GM12872 (cell line): ENCODE data around the gene WWC1.

Source experiments
- CTCF ChIP-seq: IDR thresholded peaks from 3 replicates; pipeline ENCODE4 v1.5.1; 2011; ENCODE audit warnings: low read depth, mild to moderate bottlenecking, low read length, moderate library complexity; ENCODE audit not compliant: insufficient read depth

WWC1 gene

GRCh38 chr5:168469816-168470215 is 178.4 kb downstream of the WWC1 start:
- TF ChIP-seq CTCF, result no peak

DNA sequence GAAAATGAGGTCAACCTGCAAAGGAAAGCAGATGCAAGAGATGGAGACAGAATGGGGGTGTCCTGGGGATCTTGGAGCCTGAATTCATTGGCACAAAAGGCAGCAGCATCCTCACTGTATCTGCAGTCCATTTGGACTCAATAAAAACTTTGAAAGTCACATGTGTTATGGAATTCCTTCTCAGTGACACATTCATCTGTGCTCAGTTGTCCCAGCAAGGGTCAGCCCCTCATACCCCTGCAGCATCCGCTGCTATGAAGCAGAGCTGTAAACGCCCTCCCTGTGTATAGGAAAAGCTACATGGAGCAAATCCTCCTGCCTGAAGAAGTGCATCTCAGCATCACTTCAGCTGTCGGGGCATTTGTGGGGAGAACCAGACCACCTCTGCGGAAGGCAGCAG is 180.3 kb downstream of the WWC1 start:
- TF ChIP-seq CTCF, result no peak

- no peak for TF ChIP-seq CTCF
These were observed 180.9 kb downstream of the WWC1 start for GRCh38 chr5:168472329-168472728.

GRCh38 chr5:168474319-168474718 is 182.9 kb downstream of the WWC1 start:
- no peak for TF ChIP-seq CTCF

GRCh38 chr5:168477060-168477459 is 185.6 kb downstream of the WWC1 start:
- no peak for TF ChIP-seq CTCF

GRCh38 chr5:168479166-168479565 is 187.7 kb downstream of the WWC1 start:
- TF ChIP-seq CTCF, result no peak

DNA sequence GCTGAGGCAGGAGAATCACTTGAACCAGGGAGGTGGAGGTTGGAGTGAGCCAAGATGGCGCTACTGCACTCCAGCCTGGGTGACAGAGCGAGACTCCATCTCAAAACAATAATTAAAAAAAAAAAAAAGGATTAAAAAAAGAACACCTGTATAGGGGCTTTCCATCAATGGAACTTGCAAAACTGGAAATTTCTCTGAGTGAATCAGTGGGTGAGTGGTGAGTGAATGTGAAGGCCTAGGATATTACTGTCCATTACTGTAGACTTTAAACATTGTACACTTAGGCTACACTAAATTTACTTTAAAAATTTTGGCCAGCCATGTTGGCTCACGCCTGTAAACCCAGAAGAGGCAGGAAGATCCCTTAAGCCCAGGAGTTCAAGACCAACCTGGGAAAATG is 189.2 kb downstream of the WWC1 start:
- TF ChIP-seq CTCF, result no peak

DNA sequence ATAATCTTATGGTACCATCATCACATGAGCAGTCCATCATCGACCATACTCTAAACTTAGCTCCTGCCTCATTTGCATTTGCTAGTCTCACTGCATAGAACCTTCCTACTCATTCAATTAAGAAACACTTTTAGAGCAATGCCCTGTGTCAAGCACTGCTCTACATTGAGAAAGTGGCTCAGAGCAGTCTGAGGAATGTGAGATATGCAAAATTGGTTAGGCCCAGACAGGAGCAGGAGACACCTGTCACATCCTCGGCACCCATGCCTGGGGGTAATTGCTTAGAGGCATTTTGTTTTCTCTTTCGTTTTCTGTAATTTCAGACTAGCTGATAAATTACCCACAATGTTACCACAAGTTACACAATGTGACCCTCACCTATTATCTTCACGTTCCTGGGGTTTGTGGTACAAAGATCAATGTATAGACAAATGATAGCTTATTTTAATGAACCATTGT is 189.9 kb downstream of the WWC1 start:
- TF ChIP-seq CTCF, result no peak
